Measurements from ENCODE around the gene MAPKAPK2.

The MAPKAPK2 gene

DNA sequence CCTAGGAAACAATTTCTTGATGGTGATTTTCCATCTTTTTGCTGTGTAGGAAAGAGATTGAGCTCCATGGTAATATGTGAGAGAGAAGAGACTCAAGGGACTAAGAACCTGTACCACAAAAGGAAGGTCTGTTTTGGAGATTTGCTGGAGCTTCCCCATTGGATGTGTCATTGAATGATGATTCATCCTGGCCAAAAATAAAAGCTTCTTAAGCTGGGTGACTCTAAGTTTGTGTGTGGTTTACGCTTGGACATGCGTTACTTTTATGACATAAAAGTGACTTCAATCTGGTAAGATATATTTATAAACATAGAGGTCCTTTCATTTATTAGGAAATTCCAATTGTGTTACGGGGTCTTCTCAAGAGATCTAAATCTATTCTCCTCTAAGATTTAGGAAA, 68.4 kb downstream of the MAPKAPK2 start:
- Histone ChIP-seq H3K4me2 (ENCODE audit: low read length) (no peak overlapping the region), H3K4me3 (ENCODE audit: low read depth, low read length, poor library complexity, severe bottlenecking) (no peak overlapping the region), H3K36me3 (ENCODE audit: insufficient read depth, low read length) (no peaks in the 10 kb centered on the region), H4K20me1 (ENCODE audit: insufficient read depth, low read length) (no peaks in the 10 kb centered on the region), H3K27me3 (ENCODE audit: insufficient read depth, low read length) (peaks cover 4% of the 10 kb centered on the region; the same call in 1 of the 2 replicates), H3K9ac (ENCODE audit: low read length) (no peak overlapping the region), H3K9me3 (ENCODE audit: low read length) (no peaks in the 10 kb centered on the region), H3K79me2 (ENCODE audit: insufficient read depth, low read length) (no peaks in the 10 kb centered on the region), H2AFZ (ENCODE audit: low read length) (no peak overlapping the region), H3F3A (ENCODE audit: insufficient read depth, low read length) (no peaks in the 10 kb centered on the region), H3K9me2 (ENCODE audit: low read depth, low read length) (no peaks in the 10 kb centered on the region), H3K4me1 (ENCODE audit: insufficient read depth, low read length, severe bottlenecking) (no peaks in the 10 kb centered on the region), H3K27ac (ENCODE audit: low read depth, low read length, poor library complexity, severe bottlenecking) (no peak overlapping the region)
- TF ChIP-seq, protein P1, sequence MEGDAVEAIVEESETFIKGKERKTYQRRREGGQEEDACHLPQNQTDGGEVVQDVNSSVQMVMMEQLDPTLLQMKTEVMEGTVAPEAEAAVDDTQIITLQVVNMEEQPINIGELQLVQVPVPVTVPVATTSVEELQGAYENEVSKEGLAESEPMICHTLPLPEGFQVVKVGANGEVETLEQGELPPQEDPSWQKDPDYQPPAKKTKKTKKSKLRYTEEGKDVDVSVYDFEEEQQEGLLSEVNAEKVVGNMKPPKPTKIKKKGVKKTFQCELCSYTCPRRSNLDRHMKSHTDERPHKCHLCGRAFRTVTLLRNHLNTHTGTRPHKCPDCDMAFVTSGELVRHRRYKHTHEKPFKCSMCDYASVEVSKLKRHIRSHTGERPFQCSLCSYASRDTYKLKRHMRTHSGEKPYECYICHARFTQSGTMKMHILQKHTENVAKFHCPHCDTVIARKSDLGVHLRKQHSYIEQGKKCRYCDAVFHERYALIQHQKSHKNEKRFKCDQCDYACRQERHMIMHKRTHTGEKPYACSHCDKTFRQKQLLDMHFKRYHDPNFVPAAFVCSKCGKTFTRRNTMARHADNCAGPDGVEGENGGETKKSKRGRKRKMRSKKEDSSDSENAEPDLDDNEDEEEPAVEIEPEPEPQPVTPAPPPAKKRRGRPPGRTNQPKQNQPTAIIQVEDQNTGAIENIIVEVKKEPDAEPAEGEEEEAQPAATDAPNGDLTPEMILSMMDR (IDR thresholded peaks at IDR 0.05; ENCODE audit: low read length), result no peak
- TF ChIP-seq EZH2 (IDR thresholded peaks at IDR 0.05; ENCODE audit: borderline replicate concordance, low read length), result no peak

- Histone ChIP-seq H3K9me3 (ENCODE audit: low read length) (no peaks in the 10 kb centered on the region), H3K9me2 (ENCODE audit: low read depth, low read length) (no peaks in the 10 kb centered on the region), H3K27ac (ENCODE audit: low read depth, low read length, poor library complexity, severe bottlenecking) (no peak overlapping the region), H3K36me3 (ENCODE audit: insufficient read depth, low read length) (no peaks in the 10 kb centered on the region), H4K20me1 (ENCODE audit: insufficient read depth, low read length) (no peaks in the 10 kb centered on the region), H3F3A (ENCODE audit: insufficient read depth, low read length) (no peaks in the 10 kb centered on the region), H2AFZ (ENCODE audit: low read length) (no peak overlapping the region), H3K79me2 (ENCODE audit: insufficient read depth, low read length) (no peaks in the 10 kb centered on the region), H3K27me3 (ENCODE audit: insufficient read depth, low read length) (peaks cover 4% of the 10 kb centered on the region; the same call in 1 of the 2 replicates), H3K4me2 (ENCODE audit: low read length) (no peak overlapping the region), H3K9ac (ENCODE audit: low read length) (no peak overlapping the region), H3K4me1 (ENCODE audit: insufficient read depth, low read length, severe bottlenecking) (no peaks in the 10 kb centered on the region), H3K4me3 (ENCODE audit: low read depth, low read length, poor library complexity, severe bottlenecking) (no peak overlapping the region)
- TF ChIP-seq, protein P1 (IDR thresholded peaks at IDR 0.05; ENCODE audit: low read length), result no peak
- TF ChIP-seq EZH2 (IDR thresholded peaks at IDR 0.05; ENCODE audit: borderline replicate concordance, low read length), result no peak
Observed at GRCh38 chr1:206754011-206754410, 69.3 kb downstream of the MAPKAPK2 start.

DNA sequence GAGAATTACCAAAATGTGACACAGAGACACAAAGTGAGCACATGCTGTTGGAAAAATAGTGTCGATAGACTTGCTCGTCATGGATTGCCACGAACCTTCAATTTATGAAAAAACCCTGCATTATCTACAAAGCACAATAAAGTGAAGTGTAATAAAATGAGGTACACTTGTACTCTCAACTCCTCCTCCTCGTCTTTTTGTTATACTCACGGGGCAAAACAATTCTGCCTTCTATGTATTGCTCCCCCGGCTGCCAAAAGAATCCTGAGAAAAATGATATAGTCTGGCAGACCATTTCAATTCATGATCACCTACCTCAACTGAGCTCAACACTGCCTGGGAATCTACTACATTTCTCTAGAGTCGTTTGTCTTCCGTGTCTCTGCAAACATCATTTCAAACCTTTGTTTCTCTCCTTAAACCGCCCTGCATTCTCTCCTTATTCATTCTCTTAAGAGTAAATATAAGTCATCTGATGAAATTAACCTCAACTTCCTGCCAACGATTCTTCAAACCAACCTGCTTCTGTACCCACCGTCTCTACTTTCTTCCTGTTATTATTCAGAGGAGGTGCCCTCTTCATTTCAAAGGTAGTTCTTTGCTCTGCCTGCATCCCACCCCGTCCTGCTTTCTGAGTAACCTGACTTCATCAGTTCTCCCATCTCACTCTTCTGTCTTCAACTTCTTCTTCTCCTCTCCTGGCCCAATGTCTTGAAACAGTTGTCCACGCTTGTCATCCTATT, 73.0 kb downstream of the MAPKAPK2 start:
- no peaks in the 10 kb centered on the region for H3K36me3 ChIP-seq (ENCODE audit: insufficient read depth, low read length)
- H3K9ac ChIP-seq (ENCODE audit: low read length), result no peak overlapping the region
- H3K27ac ChIP-seq (ENCODE audit: low read depth, low read length, poor library complexity, severe bottlenecking), result no peak overlapping the region
- H3F3A ChIP-seq (ENCODE audit: insufficient read depth, low read length), result no peaks in the 10 kb centered on the region
- H3K27me3 ChIP-seq (ENCODE audit: insufficient read depth, low read length), result no peaks in the 10 kb centered on the region
- no peaks in the 10 kb centered on the region for H4K20me1 ChIP-seq (ENCODE audit: insufficient read depth, low read length)
- TF ChIP-seq EZH2 (IDR thresholded peaks at IDR 0.05; ENCODE audit: borderline replicate concordance, low read length), result no peak
- TF ChIP-seq, protein P1 (IDR thresholded peaks at IDR 0.05; ENCODE audit: low read length), result no peak
- H3K4me2 ChIP-seq (ENCODE audit: low read length), result no peak overlapping the region
- H3K4me1 ChIP-seq (ENCODE audit: insufficient read depth, low read length, severe bottlenecking), result no peaks in the 10 kb centered on the region
- no peaks in the 10 kb centered on the region for H3K79me2 ChIP-seq (ENCODE audit: insufficient read depth, low read length)
- H3K9me2 ChIP-seq (ENCODE audit: low read depth, low read length), result no peaks in the 10 kb centered on the region
- H2AFZ ChIP-seq (ENCODE audit: low read length), result no peak overlapping the region
- H3K9me3 ChIP-seq (ENCODE audit: low read length), result no peaks in the 10 kb centered on the region
- no peak overlapping the region for H3K4me3 ChIP-seq (ENCODE audit: low read depth, low read length, poor library complexity, severe bottlenecking)

Measured in OCI-LY1 (cell line).